Measurements from ENCODE around the gene DGLUCY.
"Not testable (repeated sequence)": the region's sequence is repeated elsewhere in the genome, so short reads cannot be mapped to it uniquely, and the experiment has no call there.

DGLUCY gene

GRCh38 chr14:91108941-91109611 lies 4.8 kb upstream of the DGLUCY start:
- peak; percentile 43 to 68 (median 56) for DNase-seq

GRCh38 chr14:91111443-91111842 lies 2.4 kb upstream of the DGLUCY start:
- no peak for DNase-seq

- no peak for DNase-seq
Measured at GRCh38 chr14:91112194-91112593, 1.7 kb upstream of the DGLUCY start.

- DNase-seq: peak; percentile 66 to 83 (median 80)
Measured at GRCh38 chr14:91114079-91115065, 499 bp downstream of the DGLUCY start.

- DNase-seq: peak in 3 of 4 experiments; percentile 30 to 42 (median 33)
Measured at GRCh38 chr14:91115986-91116770, 2.3 kb downstream of the DGLUCY start.

GRCh38 chr14:91116913-91117588 lies 3.2 kb downstream of the DGLUCY start:
- DNase-seq: no peak

- no peak for DNase-seq
Measured at GRCh38 chr14:91117960-91118359, 4.1 kb downstream of the DGLUCY start.

GRCh38 chr14:91118511-91119068 lies 4.7 kb downstream of the DGLUCY start:
- DNase-seq: no peak

- DNase-seq: peak in 3 of 4 experiments; percentile 47 to 61 (median 52)
Measured at GRCh38 chr14:91119556-91120311, 5.9 kb downstream of the DGLUCY start.

- DNase-seq: no peak
Measured at GRCh38 chr14:91123201-91123600, 9.3 kb downstream of the DGLUCY start.

GRCh38 chr14:91124406-91125270 lies 10.8 kb downstream of the DGLUCY start:
- DNase-seq: not testable (repeated sequence)

GRCh38 chr14:91125271-91125660 lies 11.4 kb downstream of the DGLUCY start:
- DNase-seq: no peak

- DNase-seq: no peak
Measured at GRCh38 chr14:91125801-91126200, 11.9 kb downstream of the DGLUCY start.

- no peak for DNase-seq
Measured at GRCh38 chr14:91126761-91127160, 12.9 kb downstream of the DGLUCY start.

- DNase-seq: peak in 3 of 4 experiments; percentile 8 to 53 (median 39)
Measured at GRCh38 chr14:91127401-91127801, 13.5 kb downstream of the DGLUCY start.

GRCh38 chr14:91127924-91128323 lies 14.1 kb downstream of the DGLUCY start:
- DNase-seq: no peak

GRCh38 chr14:91128699-91129098 lies 14.8 kb downstream of the DGLUCY start:
- DNase-seq: no peak

- DNase-seq: no peak
Measured at GRCh38 chr14:91129261-91129660, 15.4 kb downstream of the DGLUCY start.

- no peak for DNase-seq
Measured at GRCh38 chr14:91135039-91135438, 21.2 kb downstream of the DGLUCY start.
